ENCODE data around the gene METTL16.
"Not testable (repeated sequence)": the region's sequence is repeated elsewhere in the genome, so short reads cannot be mapped to it uniquely, and the experiment has no call there.

DNA sequence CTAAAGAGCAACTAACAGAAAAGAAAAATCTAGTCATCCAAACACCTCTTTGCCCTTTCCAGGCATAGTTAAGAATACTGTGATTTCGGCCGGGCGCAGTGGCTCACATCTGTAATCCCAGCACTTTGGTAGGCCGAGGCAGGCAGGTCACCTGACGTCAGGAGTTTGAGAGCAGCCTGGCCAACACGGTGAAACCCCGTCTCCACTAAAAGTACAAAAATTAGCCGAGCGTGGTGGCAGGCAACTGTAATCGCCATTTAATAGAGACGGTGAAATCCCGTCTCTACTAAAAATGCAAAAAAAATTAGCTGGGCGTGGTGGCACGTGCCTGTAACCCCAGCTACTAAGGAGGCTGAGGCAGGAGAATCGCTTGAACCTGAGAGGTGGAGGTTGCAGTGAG lies 22.4 kb downstream of the METTL16 start:
- not testable (repeated sequence) for TF ChIP-seq POLR2A, POLR2AphosphoS5 (IDR thresholded peaks at IDR 0.05; ENCODE audit: low read depth, low read length)
- TF ChIP-seq PAX5 (IDR thresholded peaks at IDR 0.05; ENCODE audit: insufficient read depth, low read length, severe bottlenecking), result peak; percentile 35

Data from GM12891 (cell line).